Esophagus muscularis mucosa (tissue), 4 donors: ENCODE data around the gene TMED10. TPM values are rescaled to one million over a fixed set of nuclear protein-coding genes. Genes with fewer than 3 reads are reported as not detected.

Source experiments
- DNase-seq: peaks from one replicate; pipeline ENCODE4 v3.0.0-alpha.2; 2017; ENCODE audit errors: extremely low spot score
- H3K27ac ChIP-seq, 4 donors: fragments of 200-600 bp; sonication (generic); replicated peaks in 1 of 4; 1 replicate in 3 of 4; 2 replicates in 1 of 4; pipeline ENCODE4 v1.5.1; 2016 to 2019; ENCODE audit warnings: mild to moderate bottlenecking in 1 of 4
- H3K27me3 ChIP-seq, 4 donors: fragments of 200-600 bp; sonication (generic); one replicate each; pipeline versions ENCODE4 v1.5.1 to v1.6.0; 2016 to 2019
- H3K36me3 ChIP-seq, 4 donors: fragments of 200-600 bp; sonication (generic); one replicate each; pipeline ENCODE4 v1.5.1; 2016 to 2019
- H3K4me1 ChIP-seq, 4 donors: fragments of 200-600 bp; sonication (generic); one replicate each; pipeline ENCODE4 v1.5.1; 2016 to 2019
- H3K4me3 ChIP-seq, 4 donors: fragments of 200-600 bp; sonication (generic); 1 replicate in 2 of 4; 2 replicates in 2 of 4; pipeline ENCODE4 v1.5.1; 2016 to 2019; ENCODE audit warnings: mild to moderate bottlenecking in 4 of 4, moderate library complexity in 1 of 4
- H3K9me3 ChIP-seq, 4 donors: fragments of 200-600 bp; sonication (generic); 1 replicate in 3 of 4; 2 replicates in 1 of 4; pipeline ENCODE4 v1.5.1; 2016 to 2019
- CTCF ChIP-seq, 3 experiments: fragments of 200-600 bp in 2 of 3; fragments of 450-650 bp in 1 of 3; sonication (generic) in 2 of 3; IDR thresholded peaks; one replicate each; pipeline ENCODE4 v1.5.1; 2017 to 2019; ENCODE audit warnings: antibody characterized with exemption in 3 of 3, mild to moderate bottlenecking in 2 of 3, moderate library complexity in 1 of 3
- EP300 ChIP-seq: sonication (generic); formaldehyde crosslinking; IDR thresholded peaks from one replicate; pipeline ENCODE4 v1.6.1; 2017; ENCODE audit warnings: antibody characterized with exemption
- POLR2A ChIP-seq: fragments of 450-650 bp; IDR thresholded peaks from one replicate; pipeline ENCODE4 v1.6.1; 2017; ENCODE audit warnings: antibody characterized with exemption, moderate library complexity, mild to moderate bottlenecking, low read depth
- POLR2AphosphoS5 ChIP-seq, 2 donors: sonication (generic); formaldehyde crosslinking; IDR thresholded peaks; one replicate each; pipeline ENCODE4 v1.6.1; 2017; ENCODE audit warnings: antibody characterized with exemption in 2 of 2
- WGBS: methylation state at CpG from one replicate; pipeline ENCODE4 v1.1.5; 2018; 5-methylcytosine and 5-hydroxymethylcytosine counted together
- intact Hi-C: fragments of 100-400 bp; cut with DNase I; formaldehyde crosslinking; loops from one replicate; pipeline ENCODE4 v1.15.1; 2023
- total RNA-seq, 4 donors: library from RNA; depleted of rRNA; stranded (reverse); fragments of >200 nt; gene quantifications; one replicate each; pipeline versions ENCODE4 v1.1.0 to v1.2.1, GENCODE V29; 2016

The TMED10 gene
- total RNA-seq, 4 donors from 2014 or later, result 115 to 164 (median 129) TPM

GRCh38 chr14:75205591-75205990 is 29.2 kb upstream of the TMED10 start:
- intact Hi-C loops, result no loop called here
- H3K4me1 ChIP-seq, result no peaks in the 10 kb centered on the region
- H3K36me3 ChIP-seq, result no peaks in the 10 kb centered on the region
- no peak overlapping the region for H3K4me3 ChIP-seq
- no peaks in the 10 kb centered on the region for H3K9me3 ChIP-seq
- DNase-seq, result no peak
- no peak for TF ChIP-seq POLR2AphosphoS5 (IDR thresholded peaks at IDR 0.05)
- TF ChIP-seq EP300, result no peak
- no peak for TF ChIP-seq CTCF (IDR thresholded peaks at IDR 0.05)
- no peak for TF ChIP-seq POLR2A
- WGBS, result 78% methylated on average over 3 of the region's 3 CpGs
- no peak overlapping the region for H3K27ac ChIP-seq
- H3K27me3 ChIP-seq, result no peaks in the 10 kb centered on the region

GRCh38 chr14:75204116-75204515 is 27.7 kb upstream of the TMED10 start:
- no peaks in the 10 kb centered on the region for H3K9me3 ChIP-seq
- H3K36me3 ChIP-seq, result no peaks in the 10 kb centered on the region
- no peak for DNase-seq
- TF ChIP-seq POLR2A (no peak), POLR2AphosphoS5 (IDR thresholded peaks at IDR 0.05) (no peak), EP300 (no peak), CTCF (IDR thresholded peaks at IDR 0.05) (no peak)
- no peak overlapping the region for H3K4me3 ChIP-seq
- WGBS, result 74% methylated on average over 3 of the region's 3 CpGs
- intact Hi-C loops, result no loop called here
- no peaks in the 10 kb centered on the region for H3K27me3 ChIP-seq
- H3K4me1 ChIP-seq, result peaks cover 0 to 4% (median 1%) of the 10 kb centered on the region in 4 donors
- no peak overlapping the region for H3K27ac ChIP-seq

- no peak overlapping the region for H3K4me3 ChIP-seq
- no peaks in the 10 kb centered on the region for H3K9me3 ChIP-seq
- intact Hi-C loops, result no loop called here
- H3K27ac ChIP-seq, result no peak overlapping the region
- H3K4me1 ChIP-seq, result peaks cover 6 to 18% (median 15%) of the 10 kb centered on the region in 4 donors
- H3K27me3 ChIP-seq, result no peaks in the 10 kb centered on the region
- H3K36me3 ChIP-seq, result no peaks in the 10 kb centered on the region
- TF ChIP-seq EP300 (no peak), POLR2AphosphoS5 (IDR thresholded peaks at IDR 0.05) (no peak), POLR2A (no peak), CTCF (IDR thresholded peaks at IDR 0.05) (no peak)
- 65% methylated on average over 2 of the region's 2 CpGs for WGBS
- DNase-seq, result no peak
These were observed 26.2 kb upstream of the TMED10 start for GRCh38 chr14:75202657-75203056.

GRCh38 chr14:75201087-75201486 is 24.7 kb upstream of the TMED10 start:
- no peaks in the 10 kb centered on the region for H3K36me3 ChIP-seq
- H3K9me3 ChIP-seq, result no peaks in the 10 kb centered on the region
- intact Hi-C loops, result no loop called here
- H3K27me3 ChIP-seq, result no peaks in the 10 kb centered on the region
- WGBS, result 89% methylated on average over 6 of the region's 6 CpGs
- H3K4me1 ChIP-seq, result peaks cover 6 to 18% (median 15%) of the 10 kb centered on the region in 4 donors
- H3K4me3 ChIP-seq, result no peak overlapping the region
- TF ChIP-seq CTCF (IDR thresholded peaks at IDR 0.05), result no peak
- TF ChIP-seq POLR2A, result no peak
- no peak for TF ChIP-seq POLR2AphosphoS5 (IDR thresholded peaks at IDR 0.05)
- TF ChIP-seq EP300, result no peak
- DNase-seq, result no peak
- no peak overlapping the region for H3K27ac ChIP-seq

GRCh38 chr14:75200451-75200850 is 24.0 kb upstream of the TMED10 start:
- DNase-seq, result no peak
- TF ChIP-seq POLR2AphosphoS5 (IDR thresholded peaks at IDR 0.05), result no peak
- no peak for TF ChIP-seq EP300
- intact Hi-C loops, result no loop called here
- Histone ChIP-seq H3K4me3 (no peak overlapping the region), H3K9me3 (no peaks in the 10 kb centered on the region), H3K27me3 (no peaks in the 10 kb centered on the region), H3K4me1 (peaks cover 6 to 18% (median 15%) of the 10 kb centered on the region in 4 donors), H3K27ac (no peak overlapping the region), H3K36me3 (no peaks in the 10 kb centered on the region)
- WGBS, result 76% methylated on average over 4 of the region's 4 CpGs
